Measurements from ENCODE around the gene RABGAP1L.
"Not testable (repeated sequence)": the region's sequence is repeated elsewhere in the genome, so short reads cannot be mapped to it uniquely, and the experiment has no call there.

The RABGAP1L gene

DNA sequence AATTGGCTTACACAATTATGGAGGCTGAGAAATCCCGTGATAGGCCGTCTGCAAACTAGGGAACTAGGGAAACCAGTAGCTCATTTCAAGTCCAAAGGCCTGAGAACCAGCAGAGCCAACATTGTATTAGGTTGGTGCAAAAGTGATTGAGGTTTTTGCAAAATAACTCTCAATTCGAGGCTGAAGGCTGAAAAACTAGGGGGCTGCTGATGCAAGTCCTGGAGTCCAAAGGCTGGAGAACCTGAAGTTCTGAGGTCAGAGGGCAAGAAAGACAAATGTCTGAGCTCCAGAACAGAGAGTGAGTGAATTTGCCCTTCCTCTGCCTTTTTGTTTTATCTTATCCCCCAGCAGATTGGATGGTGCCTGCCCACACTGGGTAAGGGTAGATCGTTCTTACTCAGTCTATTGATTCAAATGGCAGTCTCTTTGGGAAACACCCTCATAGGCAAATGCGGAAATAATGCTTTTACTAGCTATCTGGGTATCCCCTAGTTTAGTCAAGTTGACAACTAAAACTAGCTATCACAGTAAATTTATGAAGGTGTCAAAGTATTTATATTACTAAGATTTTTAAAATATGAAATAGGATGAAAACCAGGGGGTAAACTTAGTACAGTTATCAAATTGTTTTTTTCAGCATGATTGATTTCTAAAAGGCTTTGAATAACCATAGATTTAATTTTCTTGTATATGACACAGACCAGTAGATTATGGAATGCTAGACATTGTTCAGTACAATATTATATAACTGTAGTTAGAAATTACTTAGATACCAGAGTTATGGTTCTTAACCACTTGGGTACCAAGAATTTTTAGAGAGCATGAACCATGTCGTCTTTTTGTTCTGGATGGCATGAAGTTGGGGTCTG lies 15.4 kb downstream of the RABGAP1L start:
- no peak overlapping the region for H3K4me3 ChIP-seq (ENCODE audit: low read depth, low read length)
- TF ChIP-seq, protein P1, sequence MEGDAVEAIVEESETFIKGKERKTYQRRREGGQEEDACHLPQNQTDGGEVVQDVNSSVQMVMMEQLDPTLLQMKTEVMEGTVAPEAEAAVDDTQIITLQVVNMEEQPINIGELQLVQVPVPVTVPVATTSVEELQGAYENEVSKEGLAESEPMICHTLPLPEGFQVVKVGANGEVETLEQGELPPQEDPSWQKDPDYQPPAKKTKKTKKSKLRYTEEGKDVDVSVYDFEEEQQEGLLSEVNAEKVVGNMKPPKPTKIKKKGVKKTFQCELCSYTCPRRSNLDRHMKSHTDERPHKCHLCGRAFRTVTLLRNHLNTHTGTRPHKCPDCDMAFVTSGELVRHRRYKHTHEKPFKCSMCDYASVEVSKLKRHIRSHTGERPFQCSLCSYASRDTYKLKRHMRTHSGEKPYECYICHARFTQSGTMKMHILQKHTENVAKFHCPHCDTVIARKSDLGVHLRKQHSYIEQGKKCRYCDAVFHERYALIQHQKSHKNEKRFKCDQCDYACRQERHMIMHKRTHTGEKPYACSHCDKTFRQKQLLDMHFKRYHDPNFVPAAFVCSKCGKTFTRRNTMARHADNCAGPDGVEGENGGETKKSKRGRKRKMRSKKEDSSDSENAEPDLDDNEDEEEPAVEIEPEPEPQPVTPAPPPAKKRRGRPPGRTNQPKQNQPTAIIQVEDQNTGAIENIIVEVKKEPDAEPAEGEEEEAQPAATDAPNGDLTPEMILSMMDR (IDR thresholded peaks at IDR 0.05; ENCODE audit: low read depth, low read length): no peak

DNA sequence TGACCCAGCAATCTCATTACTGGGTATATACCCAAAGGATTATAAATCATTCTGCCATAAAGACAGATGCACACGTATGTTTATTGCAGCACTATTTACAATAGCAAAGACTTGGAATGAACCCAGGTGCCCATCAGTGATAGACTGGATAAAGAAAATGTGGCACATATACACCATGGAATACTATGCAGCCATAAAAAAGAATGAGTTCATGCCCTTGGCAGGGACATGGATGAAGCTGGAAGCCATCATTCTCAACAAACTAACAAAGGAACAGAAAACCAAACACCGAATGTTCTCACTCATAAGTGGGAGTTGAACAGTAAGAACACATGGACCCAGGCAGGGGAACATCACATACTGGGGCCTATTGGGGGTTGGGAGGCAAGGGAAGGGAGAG lies 19.1 kb downstream of the RABGAP1L start:
- H3K4me3 ChIP-seq (ENCODE audit: low read depth, low read length): not testable (repeated sequence)

DNA sequence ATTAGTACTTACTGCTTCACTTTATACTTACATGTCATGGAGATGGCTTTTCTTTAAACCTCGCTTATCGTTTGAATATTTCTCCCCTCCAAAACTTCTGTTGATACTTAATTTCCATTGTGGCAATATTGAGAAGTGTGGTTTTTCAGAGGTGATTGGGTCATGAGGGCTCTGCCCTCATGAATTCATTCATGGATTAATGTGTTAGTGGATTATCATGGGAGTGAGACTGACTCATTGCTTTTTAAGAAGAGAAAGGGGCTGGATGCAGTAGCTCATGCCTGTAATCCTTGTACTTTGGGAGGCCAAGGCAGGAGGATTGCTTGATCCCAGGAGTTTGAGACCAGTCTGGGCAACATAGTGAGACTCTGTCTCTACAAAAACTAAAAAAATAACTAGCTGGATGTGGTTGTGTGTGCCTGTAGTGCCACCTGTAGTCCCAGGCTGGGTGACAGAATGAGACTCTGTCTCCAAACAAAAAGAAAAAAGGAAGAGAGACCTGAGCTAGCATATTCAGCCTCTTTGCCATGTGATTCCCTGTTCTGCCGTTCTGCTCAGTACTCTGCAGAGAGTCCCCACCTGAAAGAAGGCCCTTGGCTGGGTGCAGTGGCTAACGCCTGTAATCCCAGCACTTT lies 30.2 kb downstream of the RABGAP1L start:
- TF ChIP-seq, protein P1 (IDR thresholded peaks at IDR 0.05; ENCODE audit: low read depth, low read length): no peak
- H3K4me3 ChIP-seq (ENCODE audit: low read depth, low read length): no peak overlapping the region

DNA sequence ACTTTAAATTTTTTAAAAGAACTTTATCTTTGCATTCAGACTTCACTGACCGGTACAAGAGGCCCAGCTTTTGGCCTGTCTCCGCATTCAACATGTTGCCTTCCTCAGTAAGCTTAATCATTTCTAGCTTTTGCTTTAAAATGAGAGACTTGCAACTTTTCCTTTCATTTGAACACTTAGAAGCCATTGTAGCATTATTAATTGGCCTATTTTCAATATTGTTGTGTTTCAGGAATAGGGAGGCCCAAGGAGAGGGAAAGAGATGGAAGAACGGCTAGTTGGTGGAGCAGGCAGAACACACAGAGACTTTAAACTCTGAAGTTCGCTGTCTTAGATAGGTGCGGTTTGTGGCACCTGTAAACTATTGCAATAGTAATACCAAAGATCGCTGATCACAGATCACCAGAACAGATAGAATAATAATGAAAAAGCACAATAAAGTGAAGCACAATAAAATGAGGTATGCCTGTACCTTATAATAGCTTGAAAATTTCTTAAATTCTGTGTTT lies 31.4 kb downstream of the RABGAP1L start:
- H3K4me3 ChIP-seq (ENCODE audit: low read depth, low read length): no peak overlapping the region
- TF ChIP-seq, protein P1 (IDR thresholded peaks at IDR 0.05; ENCODE audit: low read depth, low read length): no peak

DNA sequence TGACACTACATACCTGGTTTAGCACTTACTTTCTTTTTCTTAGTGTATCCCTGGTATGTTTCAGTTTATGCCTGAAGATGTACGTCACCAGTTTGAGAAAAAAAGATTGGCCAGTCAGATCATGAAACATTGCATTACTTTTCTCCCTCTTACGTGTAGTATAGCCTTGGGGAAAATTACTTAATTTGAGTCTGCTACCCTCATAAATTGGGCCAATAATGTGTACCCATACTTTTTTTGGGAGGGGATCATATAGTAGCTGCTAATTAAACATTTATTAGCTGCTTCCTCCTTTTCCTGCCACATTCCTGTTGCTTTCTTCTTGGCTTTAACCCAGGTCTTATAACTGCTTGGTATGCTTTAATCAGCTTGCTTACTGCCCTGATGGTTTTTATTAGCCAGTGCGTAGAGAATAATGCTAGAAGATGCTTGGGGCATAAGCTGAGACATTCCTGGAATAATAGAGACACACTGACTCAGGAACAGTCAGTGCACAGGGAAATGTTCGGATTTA lies 32.1 kb downstream of the RABGAP1L start:
- H3K4me3 ChIP-seq (ENCODE audit: low read depth, low read length): no peak overlapping the region
- TF ChIP-seq, protein P1 (IDR thresholded peaks at IDR 0.05; ENCODE audit: low read depth, low read length): no peak

DNA sequence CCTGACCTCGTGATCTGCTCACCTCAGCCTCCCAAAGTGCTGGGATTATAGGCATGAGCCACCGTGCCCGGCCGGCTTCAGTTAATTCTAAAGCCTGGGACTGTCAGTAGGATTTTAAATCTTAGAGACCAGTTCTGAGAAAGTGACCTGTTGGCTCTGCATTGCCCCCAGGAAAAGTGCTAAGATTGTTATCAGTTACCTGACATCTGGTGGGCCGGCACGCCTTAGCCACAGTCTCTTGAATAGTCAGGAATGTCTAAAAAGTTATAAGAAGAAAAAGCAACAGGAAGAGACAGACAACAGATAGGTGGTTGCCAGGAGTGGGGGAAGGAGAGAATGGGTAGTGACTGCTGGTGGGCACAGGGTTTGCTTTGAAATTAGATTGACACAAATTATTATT lies 35.1 kb downstream of the RABGAP1L start:
- TF ChIP-seq, protein P1 (IDR thresholded peaks at IDR 0.05; ENCODE audit: low read depth, low read length): no peak
- no peak overlapping the region for H3K4me3 ChIP-seq (ENCODE audit: low read depth, low read length)

DNA sequence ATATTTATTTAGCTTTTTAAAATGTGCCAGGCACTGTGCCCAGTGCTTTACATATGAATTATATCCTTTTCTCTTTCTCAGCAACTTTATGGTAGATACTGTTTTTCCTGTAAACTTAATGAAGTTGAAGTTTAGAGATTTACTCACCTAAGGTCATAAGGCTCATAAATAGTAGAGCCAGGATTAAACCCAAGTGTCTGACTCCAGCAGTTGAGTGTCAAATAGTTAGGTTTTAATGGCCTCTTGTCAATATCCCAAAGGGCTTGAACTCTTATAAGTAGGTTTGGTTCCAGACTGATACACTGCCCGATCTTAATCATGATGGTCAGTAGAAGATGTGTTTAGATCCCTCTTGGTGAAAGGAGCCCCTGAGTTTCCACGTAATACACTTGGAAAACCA lies 37.8 kb downstream of the RABGAP1L start:
- TF ChIP-seq, protein P1 (IDR thresholded peaks at IDR 0.05; ENCODE audit: low read depth, low read length): no peak
- H3K4me3 ChIP-seq (ENCODE audit: low read depth, low read length): no peak overlapping the region

All from WI38 (cell line).